ENCODE measurements around the gene PLEKHN1.

The PLEKHN1 gene

DNA sequence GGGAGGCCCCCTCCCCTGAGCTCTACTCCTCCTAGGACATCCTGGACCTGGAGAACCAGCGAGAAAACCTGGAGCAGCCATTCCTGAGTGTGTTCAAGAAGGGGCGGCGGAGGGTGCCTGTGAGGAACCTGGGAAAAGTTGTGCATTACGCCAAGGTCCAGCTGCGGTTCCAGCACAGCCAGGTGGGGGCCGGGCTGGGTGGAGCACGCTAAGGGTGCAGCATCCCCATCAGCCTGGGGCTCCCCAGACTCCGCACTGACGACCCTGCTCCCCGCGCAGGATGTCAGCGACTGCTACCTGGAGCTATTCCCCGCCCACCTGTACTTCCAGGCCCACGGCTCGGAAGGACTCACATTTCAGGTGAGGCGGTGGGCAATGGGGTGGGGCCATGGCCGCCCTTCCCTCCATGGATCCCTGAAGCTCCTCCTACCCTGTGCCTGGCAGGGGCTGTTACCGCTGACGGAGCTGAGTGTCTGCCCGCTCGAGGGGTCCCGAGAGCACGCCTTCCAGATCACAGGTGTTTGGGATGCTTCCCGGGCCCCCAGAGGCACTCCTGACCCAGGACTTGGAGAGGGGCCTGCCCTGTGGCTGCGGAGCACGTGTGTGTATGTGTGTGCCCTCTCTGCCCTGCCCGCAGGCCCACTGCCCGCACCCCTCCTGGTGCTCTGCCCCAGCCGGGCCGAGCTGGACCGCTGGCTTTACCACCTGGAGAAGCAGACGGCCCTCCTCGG lies 4.1 kb downstream of the PLEKHN1 start:
- Histone ChIP-seq H3K27me3 (ENCODE audit: control insufficient read depth, insufficient read depth, low read length, poor library complexity, severe bottlenecking) (peaks cover 88% of the 10 kb centered on the region), H3K9me3 (ENCODE audit: control insufficient read depth, low read length) (no peaks in the 10 kb centered on the region), H3K36me3 (ENCODE audit: control insufficient read depth, insufficient read depth, low read length) (no peaks in the 10 kb centered on the region), H3K27ac (ENCODE audit: insufficient read depth, low read depth, low read length, poor library complexity, severe bottlenecking) (no peak overlapping the region), H3K4me3 (ENCODE audit: insufficient read depth, low read depth, low read length) (no peak overlapping the region), H3K4me1 (ENCODE audit: control insufficient read depth, insufficient read depth, low read length) (peaks cover 9% of the 10 kb centered on the region)
- 67 to 70% methylated on average over 33 of the region's 33 CpGs for WGBS, 2 experiments

DNA sequence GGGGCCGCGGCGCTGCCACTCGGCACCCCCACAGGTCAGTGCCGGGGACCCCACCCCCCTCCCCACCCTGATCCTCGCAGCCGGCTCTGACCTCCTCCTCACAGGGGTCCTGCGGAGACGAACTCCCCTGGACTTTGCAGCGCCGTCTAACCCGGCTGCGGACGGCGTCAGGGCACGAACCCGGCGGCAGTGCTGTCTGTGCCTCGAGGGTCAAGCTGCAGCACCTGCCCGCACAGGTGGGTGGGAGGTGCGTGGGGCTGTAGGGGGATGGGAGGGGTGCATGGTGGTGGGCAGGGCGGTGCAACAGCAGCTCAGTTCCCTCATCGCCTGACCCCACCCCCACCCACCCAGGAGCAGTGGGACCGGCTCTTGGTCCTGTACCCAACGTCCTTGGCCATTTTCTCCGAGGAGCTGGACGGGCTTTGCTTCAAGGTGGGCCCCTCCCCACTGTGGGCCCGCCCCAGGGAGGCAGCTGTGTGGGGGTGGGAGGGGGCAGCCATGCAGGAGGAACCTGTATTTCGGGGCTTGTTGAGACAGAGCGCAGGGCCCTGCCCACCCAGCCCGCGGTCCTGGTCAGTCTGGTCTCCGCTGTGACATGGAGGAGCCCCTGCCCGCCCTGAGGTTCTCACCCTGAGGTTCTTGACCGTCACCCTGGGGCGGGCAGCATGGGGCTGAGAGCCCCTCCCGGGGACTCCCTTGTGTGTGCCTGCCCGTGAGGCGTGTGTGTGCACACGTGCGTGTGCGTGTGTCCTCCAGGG lies 4.9 kb downstream of the PLEKHN1 start:
- Histone ChIP-seq H3K9me3 (ENCODE audit: control insufficient read depth, low read length) (no peaks in the 10 kb centered on the region), H3K27ac (ENCODE audit: insufficient read depth, low read depth, low read length, poor library complexity, severe bottlenecking) (no peak overlapping the region), H3K4me3 (ENCODE audit: insufficient read depth, low read depth, low read length) (no peak overlapping the region), H3K4me1 (ENCODE audit: control insufficient read depth, insufficient read depth, low read length) (peaks cover 9% of the 10 kb centered on the region), H3K36me3 (ENCODE audit: control insufficient read depth, insufficient read depth, low read length) (no peaks in the 10 kb centered on the region), H3K27me3 (ENCODE audit: control insufficient read depth, insufficient read depth, low read length, poor library complexity, severe bottlenecking) (peaks cover 88% of the 10 kb centered on the region)
- WGBS, 2 experiments, result 85 to 87% methylated on average over 42 of the region's 42 CpGs

DNA sequence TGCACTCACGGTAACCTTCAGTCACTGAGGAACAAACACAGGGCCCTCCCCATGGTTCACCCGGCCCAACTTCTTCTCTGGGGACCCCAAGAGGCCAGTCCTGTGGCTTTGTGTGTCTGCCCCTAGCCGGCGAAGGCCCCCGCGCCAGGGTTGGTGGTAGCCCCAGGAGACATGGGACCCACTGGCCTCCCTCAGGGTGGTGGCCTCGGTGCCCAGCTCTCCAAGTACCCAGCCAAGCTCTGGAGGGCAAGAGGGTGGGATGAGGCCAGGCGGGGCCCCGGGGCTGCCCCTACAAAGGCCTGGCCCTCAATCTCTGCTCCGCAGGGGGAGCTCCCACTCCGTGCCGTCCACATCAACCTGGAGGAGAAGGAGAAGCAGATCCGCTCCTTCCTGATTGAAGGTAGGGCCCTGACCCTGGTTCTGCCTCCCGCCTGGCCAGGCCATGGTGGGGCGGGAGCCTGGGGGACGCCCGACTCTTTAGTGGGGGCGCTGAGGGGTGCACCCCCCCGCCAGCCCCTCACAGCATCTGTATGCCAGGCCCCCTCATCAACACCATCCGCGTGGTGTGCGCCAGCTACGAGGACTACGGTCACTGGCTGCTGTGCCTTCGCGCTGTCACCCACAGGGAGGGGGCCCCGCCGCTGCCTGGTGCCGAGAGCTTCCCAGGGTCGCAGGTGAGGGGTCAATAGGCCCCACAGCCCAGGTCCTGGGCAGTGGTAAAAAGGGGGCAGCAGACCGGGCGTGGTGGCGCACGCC lies 5.6 kb downstream of the PLEKHN1 start:
- peaks cover 83% of the 10 kb centered on the region for H3K27me3 ChIP-seq (ENCODE audit: control insufficient read depth, insufficient read depth, low read length, poor library complexity, severe bottlenecking)
- no peaks in the 10 kb centered on the region for H3K36me3 ChIP-seq (ENCODE audit: control insufficient read depth, insufficient read depth, low read length)
- peaks cover under 1% of the 10 kb centered on the region for H3K4me1 ChIP-seq (ENCODE audit: control insufficient read depth, insufficient read depth, low read length)
- no peaks in the 10 kb centered on the region for H3K9me3 ChIP-seq (ENCODE audit: control insufficient read depth, low read length)
- 89 to 90% methylated on average over 34 of the region's 34 CpGs for WGBS, 2 experiments
- no peak overlapping the region for H3K4me3 ChIP-seq (ENCODE audit: insufficient read depth, low read depth, low read length)
- H3K27ac ChIP-seq (ENCODE audit: insufficient read depth, low read depth, low read length, poor library complexity, severe bottlenecking), result no peak overlapping the region

DNA sequence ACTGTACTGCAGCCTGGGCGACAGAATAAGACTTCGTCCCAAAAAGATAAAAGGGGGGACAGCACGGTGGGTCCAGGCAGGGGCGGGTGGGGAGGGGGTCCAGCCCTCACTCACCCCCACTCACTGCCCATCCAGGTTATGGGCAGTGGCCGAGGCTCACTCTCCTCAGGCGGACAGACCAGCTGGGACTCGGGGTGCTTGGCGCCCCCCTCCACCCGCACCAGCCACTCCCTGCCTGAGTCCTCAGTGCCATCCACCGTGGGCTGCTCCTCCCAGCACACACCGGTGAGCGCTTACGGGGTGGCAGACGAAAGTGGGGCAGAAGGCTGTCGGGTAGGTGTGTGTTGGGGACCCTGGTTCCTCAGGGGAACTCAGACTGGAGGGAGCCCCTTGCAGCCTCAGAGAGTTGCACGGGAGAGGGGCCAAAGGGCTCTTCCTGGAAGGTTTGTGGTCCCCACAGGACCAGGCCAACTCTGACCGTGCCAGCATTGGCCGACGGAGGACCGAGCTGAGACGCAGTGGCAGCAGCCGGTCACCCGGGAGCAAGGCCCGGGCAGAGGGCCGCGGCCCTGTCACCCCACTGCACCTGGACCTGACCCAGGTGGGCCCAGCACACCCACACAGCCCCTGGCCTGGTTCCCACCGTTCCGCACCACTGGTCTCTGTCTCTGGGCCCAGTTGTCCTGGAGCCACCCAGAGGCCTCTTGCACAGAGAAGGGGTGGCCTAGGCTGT lies 6.6 kb downstream of the PLEKHN1 start:
- Histone ChIP-seq H3K27me3 (ENCODE audit: control insufficient read depth, insufficient read depth, low read length, poor library complexity, severe bottlenecking) (peaks cover 73% of the 10 kb centered on the region), H3K4me1 (ENCODE audit: control insufficient read depth, insufficient read depth, low read length) (no peaks in the 10 kb centered on the region), H3K4me3 (ENCODE audit: insufficient read depth, low read depth, low read length) (no peak overlapping the region), H3K36me3 (ENCODE audit: control insufficient read depth, insufficient read depth, low read length) (no peaks in the 10 kb centered on the region), H3K9me3 (ENCODE audit: control insufficient read depth, low read length) (no peaks in the 10 kb centered on the region), H3K27ac (ENCODE audit: insufficient read depth, low read depth, low read length, poor library complexity, severe bottlenecking) (no peak overlapping the region)
- WGBS, 2 experiments, result 90% methylated on average over 28 of the region's 28 CpGs

DNA sequence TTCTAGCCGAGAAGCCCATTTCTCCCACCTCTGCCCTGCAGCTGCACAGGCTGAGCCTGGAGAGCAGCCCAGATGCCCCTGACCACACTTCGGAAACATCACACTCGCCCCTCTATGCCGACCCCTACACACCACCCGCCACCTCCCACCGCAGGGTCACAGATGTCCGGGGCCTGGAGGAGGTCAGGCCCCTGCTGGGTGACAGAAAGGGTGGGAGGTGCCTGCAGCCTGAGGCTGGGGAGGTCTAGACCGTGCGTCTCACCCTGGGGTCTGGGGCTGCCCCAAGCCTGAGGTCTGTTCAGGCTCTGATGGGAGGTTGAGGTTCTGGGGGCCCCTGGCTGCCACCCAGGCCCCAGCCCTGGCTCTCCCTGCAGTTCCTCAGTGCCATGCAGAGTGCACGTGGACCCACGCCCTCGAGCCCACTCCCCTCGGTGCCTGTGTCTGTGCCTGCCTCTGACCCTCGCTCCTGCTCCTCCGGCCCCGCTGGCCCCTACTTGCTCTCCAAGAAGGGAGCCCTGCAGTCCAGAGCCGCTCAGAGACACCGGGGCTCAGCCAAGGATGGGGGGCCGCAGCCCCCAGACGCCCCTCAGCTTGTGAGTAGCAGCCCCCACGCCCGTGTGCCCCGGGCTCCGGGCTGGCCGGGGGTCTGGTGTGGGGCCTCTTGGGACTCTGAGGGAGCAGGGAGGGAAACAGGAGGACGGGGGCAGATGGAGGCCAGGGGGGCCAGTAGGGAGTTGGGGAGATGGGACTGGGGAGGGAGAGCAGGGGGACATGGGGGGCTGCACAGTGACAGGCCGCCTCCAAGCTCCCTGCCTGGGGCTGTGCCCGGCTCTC lies 7.4 kb downstream of the PLEKHN1 start:
- Histone ChIP-seq H3K36me3 (ENCODE audit: control insufficient read depth, insufficient read depth, low read length) (no peaks in the 10 kb centered on the region), H3K4me3 (ENCODE audit: insufficient read depth, low read depth, low read length) (no peak overlapping the region), H3K4me1 (ENCODE audit: control insufficient read depth, insufficient read depth, low read length) (no peaks in the 10 kb centered on the region), H3K27me3 (ENCODE audit: control insufficient read depth, insufficient read depth, low read length, poor library complexity, severe bottlenecking) (peaks cover 66% of the 10 kb centered on the region), H3K27ac (ENCODE audit: insufficient read depth, low read depth, low read length, poor library complexity, severe bottlenecking) (no peak overlapping the region), H3K9me3 (ENCODE audit: control insufficient read depth, low read length) (no peaks in the 10 kb centered on the region)
- 85 to 86% methylated on average over 28 of the region's 28 CpGs for WGBS, 2 experiments

DNA sequence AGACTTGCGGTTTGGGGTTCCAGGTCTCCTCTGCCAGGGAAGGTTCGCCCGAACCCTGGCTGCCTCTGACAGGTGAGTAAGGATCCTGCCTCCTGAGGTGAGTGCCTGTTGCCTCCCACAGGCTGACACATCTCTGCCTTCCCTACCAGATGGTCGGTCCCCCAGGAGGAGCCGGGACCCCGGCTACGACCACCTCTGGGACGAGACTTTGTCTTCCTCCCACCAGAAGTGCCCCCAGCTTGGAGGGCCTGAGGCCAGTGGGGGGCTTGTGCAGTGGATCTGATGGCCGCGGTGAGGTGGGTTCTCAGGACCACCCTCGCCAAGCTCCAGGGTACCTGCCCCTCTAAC lies 8.0 kb downstream of the PLEKHN1 start:
- WGBS, 2 experiments, result 91 to 92% methylated on average over 11 of the region's 11 CpGs
- no peak overlapping the region for H3K4me3 ChIP-seq (ENCODE audit: insufficient read depth, low read depth, low read length)
- H3K27ac ChIP-seq (ENCODE audit: insufficient read depth, low read depth, low read length, poor library complexity, severe bottlenecking), result no peak overlapping the region
- H3K36me3 ChIP-seq (ENCODE audit: control insufficient read depth, insufficient read depth, low read length), result no peaks in the 10 kb centered on the region
- H3K27me3 ChIP-seq (ENCODE audit: control insufficient read depth, insufficient read depth, low read length, poor library complexity, severe bottlenecking), result peaks cover 60% of the 10 kb centered on the region
- H3K9me3 ChIP-seq (ENCODE audit: control insufficient read depth, low read length), result no peaks in the 10 kb centered on the region
- H3K4me1 ChIP-seq (ENCODE audit: control insufficient read depth, insufficient read depth, low read length), result no peaks in the 10 kb centered on the region

DNA sequence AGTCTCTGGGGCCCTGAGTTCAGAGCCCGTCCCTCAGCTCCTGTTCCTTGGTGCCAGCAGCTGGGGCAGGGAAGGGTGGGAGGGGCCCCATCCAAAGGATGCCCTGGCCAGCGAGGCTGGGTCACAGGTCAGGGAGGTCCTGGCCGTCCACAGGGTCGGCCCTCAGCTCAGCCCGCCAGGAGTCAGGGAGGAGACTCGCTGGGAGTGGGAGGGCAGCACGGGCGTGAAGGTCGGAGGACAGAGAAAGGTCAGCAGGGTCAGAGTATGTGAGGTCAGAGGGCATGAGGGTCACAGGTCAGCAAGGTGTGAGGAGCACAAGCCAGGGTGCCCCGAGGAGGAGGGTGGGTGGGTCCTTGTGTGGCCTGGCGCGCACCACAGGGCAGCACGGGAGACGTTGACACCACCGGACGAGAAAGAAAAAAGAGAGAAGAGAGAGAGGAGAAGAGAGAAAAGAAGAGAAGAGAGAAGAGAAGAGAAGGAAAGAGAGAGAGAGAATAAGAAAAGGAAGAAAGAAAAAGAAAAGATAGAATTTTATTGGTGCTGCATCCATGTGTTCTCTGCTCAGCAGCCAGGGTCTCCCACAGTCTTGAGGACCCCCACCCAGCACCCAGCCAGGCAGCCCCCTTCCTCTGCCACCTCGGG lies 8.5 kb downstream of the PLEKHN1 start:
- Histone ChIP-seq H3K9me3 (ENCODE audit: control insufficient read depth, low read length) (no peaks in the 10 kb centered on the region), H3K36me3 (ENCODE audit: control insufficient read depth, insufficient read depth, low read length) (no peaks in the 10 kb centered on the region), H3K27ac (ENCODE audit: insufficient read depth, low read depth, low read length, poor library complexity, severe bottlenecking) (no peak overlapping the region), H3K27me3 (ENCODE audit: control insufficient read depth, insufficient read depth, low read length, poor library complexity, severe bottlenecking) (peaks cover 54% of the 10 kb centered on the region), H3K4me1 (ENCODE audit: control insufficient read depth, insufficient read depth, low read length) (no peaks in the 10 kb centered on the region), H3K4me3 (ENCODE audit: insufficient read depth, low read depth, low read length) (no peak overlapping the region)
- 90% methylated on average over 17 of the region's 17 CpGs for WGBS, 2 experiments

DNA sequence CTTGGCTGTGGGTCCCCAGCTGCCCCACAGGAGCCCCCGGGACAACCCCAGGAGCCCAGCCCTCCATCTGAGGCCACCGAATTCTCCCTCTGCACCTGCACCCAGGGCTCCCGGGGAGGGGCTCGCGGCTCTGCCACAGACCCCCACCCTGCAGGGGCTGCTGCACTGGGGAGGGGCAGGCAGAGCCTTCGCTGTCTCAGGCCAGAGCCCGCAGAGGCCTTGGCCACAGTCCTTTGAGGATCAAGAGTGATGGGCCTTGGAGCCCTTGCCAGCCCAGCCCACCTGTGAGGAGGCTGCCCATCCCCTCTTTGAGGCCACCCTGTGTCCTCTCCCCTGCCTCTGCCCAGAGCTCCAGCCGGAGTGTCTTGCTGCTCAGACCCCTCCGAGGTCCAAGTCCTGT lies 9.1 kb downstream of the PLEKHN1 start:
- 80 to 81% methylated on average over 9 of the region's 9 CpGs for WGBS, 2 experiments
- Histone ChIP-seq H3K4me3 (ENCODE audit: insufficient read depth, low read depth, low read length) (no peak overlapping the region), H3K27me3 (ENCODE audit: control insufficient read depth, insufficient read depth, low read length, poor library complexity, severe bottlenecking) (peaks cover 49% of the 10 kb centered on the region), H3K27ac (ENCODE audit: insufficient read depth, low read depth, low read length, poor library complexity, severe bottlenecking) (no peak overlapping the region), H3K9me3 (ENCODE audit: control insufficient read depth, low read length) (no peaks in the 10 kb centered on the region), H3K36me3 (ENCODE audit: control insufficient read depth, insufficient read depth, low read length) (no peaks in the 10 kb centered on the region), H3K4me1 (ENCODE audit: control insufficient read depth, insufficient read depth, low read length) (no peaks in the 10 kb centered on the region)
